HFF-Myc (cell line): ENCODE data around the gene MTG2.

Source experiments
- DNase-seq: peaks from one replicate; pipeline ENCODE4 v3.0.0-alpha.2; 2011; ENCODE audit warnings: low read depth; ENCODE audit errors: extremely low read depth
- H3K4me3 ChIP-seq: replicated peaks from 2 replicates; pipeline ENCODE4 v1.5.1; 2011; ENCODE audit warnings: low read depth, mild to moderate bottlenecking, control low read depth, low read length
- TF ChIP-seq, protein P1 (sequence below): IDR thresholded peaks from 2 replicates; pipeline ENCODE4 v1.5.1; 2012; ENCODE audit warnings: mild to moderate bottlenecking, low read depth, low read length, control low read depth; ENCODE audit errors: missing control alignments

Gene MTG2

DNA sequence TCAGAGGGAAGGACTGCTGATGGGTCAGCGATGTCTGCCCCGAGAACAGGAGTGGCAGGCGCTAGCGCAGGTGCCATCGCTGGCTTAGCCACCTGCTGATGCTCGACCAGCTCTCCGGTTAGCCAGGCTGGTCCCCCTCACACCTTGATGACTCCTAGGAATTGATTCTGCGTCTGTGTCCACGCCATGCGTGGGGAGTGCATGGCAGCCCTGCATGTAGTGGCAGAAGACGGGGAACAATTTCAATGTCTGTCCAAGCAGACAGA is 32.6 kb upstream of the MTG2 start:
- TF ChIP-seq, protein P1, sequence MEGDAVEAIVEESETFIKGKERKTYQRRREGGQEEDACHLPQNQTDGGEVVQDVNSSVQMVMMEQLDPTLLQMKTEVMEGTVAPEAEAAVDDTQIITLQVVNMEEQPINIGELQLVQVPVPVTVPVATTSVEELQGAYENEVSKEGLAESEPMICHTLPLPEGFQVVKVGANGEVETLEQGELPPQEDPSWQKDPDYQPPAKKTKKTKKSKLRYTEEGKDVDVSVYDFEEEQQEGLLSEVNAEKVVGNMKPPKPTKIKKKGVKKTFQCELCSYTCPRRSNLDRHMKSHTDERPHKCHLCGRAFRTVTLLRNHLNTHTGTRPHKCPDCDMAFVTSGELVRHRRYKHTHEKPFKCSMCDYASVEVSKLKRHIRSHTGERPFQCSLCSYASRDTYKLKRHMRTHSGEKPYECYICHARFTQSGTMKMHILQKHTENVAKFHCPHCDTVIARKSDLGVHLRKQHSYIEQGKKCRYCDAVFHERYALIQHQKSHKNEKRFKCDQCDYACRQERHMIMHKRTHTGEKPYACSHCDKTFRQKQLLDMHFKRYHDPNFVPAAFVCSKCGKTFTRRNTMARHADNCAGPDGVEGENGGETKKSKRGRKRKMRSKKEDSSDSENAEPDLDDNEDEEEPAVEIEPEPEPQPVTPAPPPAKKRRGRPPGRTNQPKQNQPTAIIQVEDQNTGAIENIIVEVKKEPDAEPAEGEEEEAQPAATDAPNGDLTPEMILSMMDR, result no peak
- DNase-seq, result no peak
- no peak overlapping the region for H3K4me3 ChIP-seq

DNA sequence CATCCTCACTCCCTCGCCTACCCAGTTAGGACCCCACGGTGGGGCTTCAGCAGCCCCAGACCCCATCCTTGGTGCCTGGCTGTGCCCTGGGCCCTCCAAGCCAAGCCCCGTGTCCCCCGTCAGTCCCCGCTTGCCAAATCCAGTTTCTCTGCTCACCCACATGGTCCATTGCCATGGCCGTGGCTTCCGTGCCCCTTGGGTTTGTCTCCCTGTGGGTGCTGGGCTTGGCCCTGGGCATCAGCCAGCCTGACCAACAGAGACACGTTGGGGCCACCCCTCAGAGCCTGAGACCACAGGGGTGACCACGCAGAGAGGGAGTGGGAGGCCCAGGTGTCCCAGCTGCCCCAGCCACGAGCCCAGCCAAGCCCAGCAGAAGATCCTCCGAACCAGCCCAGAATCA is 31.6 kb upstream of the MTG2 start:
- TF ChIP-seq, protein P1, result no peak
- H3K4me3 ChIP-seq, result no peak overlapping the region
- DNase-seq, result no peak

DNA sequence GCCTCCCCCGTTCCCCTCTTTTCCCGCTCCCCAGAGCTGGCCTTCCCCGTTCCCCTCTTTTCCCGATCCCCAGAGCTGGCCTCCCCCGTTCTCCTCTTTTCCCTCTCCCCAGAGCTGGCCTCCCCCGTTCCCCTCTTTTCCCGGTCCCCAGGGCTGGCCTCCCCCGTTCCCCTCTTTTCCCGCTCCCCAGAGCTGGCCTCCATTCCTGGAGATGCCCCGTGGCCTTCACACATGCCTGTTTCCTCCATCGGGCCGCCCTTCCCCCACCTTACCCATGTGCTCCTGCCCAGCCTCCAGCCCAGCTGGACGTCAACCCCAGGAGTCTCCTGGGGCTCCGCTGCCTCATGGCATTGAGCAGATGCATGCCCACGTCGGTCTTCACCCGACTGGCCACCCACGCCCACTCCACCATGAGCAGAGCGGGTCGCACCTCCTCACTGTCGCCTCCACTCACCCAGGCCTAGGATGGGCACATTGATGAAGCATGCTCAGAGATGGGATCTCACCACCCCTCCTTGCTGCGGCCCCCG is 30.9 kb upstream of the MTG2 start:
- H3K4me3 ChIP-seq, result no peak overlapping the region
- TF ChIP-seq, protein P1, result no peak
- no peak for DNase-seq

DNA sequence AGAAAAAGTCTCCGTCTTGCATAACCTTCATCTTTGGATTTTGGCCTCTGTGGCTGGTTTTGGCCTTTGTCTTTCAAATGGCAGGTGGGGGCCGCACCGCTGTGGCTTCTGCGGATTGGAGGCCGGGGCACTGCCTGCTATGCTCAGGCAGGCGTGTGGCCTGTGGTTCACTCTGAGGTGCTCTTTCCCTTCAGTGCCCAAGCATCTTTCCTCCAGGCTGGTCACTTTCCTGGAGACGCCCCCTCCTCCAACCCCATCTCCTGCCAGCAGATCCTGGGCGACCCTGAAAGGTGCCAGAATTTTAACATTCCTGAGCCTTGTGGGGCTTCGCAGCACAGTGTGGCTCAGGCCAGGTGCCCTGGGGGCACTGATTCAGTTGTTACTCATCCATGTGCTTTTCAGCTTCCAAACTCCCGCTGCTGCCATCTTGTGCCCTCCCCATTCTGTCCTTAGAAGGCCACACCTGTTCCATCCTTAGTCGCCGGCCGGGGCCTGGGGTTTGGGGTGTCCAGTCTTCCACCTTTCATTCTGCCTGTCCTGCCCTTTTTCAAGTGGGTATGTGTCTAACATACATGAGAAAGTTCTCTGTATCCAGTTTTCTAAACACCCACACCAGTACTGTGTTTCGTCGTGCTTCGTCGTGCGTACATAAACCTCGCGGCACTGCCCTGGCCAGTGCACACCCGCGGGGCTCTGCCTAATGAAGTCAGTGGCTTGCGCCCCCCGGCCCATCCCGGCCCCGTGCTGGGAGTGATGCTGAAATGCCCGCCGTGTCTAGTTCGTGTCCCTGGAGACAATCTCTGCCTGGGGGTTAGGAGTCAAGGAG is 27.2 kb upstream of the MTG2 start:
- no peak overlapping the region for H3K4me3 ChIP-seq
- no peak for DNase-seq
- TF ChIP-seq, protein P1, result no peak

DNA sequence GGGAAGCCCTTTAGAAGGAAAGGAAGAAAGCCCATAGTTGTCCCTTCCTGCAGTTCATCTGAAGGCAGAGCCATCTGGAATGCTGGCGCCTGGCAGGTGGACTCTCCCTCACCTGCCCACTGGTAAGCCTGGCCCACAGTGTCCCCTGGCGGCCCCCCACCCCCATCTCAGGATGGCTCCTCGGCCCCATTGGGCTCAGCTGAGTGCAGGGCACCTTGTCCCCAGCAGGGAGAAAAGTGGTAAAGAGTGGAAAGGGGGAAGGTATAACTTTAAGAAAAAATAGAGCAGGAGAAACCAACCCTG is 26.6 kb upstream of the MTG2 start:
- TF ChIP-seq, protein P1, result no peak
- no peak for DNase-seq
- no peak overlapping the region for H3K4me3 ChIP-seq

DNA sequence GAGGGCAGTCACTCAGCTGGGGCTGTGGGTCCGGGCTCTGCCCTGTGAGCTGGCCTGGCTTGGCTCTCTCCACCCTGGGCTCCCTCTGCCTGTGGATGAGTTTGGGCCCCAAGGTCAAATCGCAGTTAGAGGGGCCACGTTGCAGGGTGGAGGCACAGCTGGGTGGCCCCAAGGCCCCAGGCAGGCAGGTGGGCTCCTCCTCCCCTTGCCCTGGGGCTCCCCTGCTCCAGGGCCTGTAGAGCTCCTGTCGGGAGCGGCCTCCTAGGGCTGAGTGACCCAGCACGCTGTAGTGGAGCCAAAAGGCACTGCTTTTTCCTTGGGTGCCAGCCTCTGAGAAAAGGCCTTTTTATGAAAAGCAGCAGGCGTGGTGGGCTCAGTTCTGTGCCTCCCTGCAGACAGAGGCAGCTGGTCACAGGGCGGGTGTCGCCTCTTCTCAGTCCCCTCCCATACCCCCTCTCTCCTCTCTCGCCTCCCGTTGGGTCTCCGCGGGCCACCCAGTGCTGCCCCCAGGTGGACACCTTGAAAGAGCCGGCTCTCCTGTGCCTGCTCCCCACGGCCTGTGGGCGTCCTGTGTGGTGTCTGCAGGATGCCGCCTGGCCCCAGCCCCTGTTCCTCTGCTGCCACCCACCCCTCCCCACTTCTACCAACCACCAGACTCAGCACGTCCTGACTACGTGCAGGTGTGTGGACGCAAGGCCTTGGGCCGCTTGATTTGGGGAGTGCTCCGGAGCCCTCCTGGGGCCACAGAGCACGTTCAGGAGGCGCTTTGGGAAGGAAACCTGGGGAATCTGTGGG is 26.0 kb upstream of the MTG2 start:
- no peak overlapping the region for H3K4me3 ChIP-seq

More for the DNA sequence above, 26.0 kb upstream of the MTG2 start:
- no peak for DNase-seq
- TF ChIP-seq, protein P1, result peak; percentile 74
